Mesothelial cell of epicardium (in vitro differentiated cells): ENCODE data around the gene TMEM120B. TPM values are rescaled to one million over a fixed set of nuclear protein-coding genes. Genes with fewer than 3 reads are reported as not detected.

Experiments
- DNase-seq, 2 experiments: peaks; one replicate each; pipeline ENCODE4 v3.0.0; 2021; ENCODE audit warnings: low spot score in 2 of 2; ENCODE audit not compliant: unreplicated experiment in 2 of 2
- H3K27ac Mint-ChIP-seq: 2 replicates; pipeline ENCODE4 v1.8.0; 2021; ENCODE audit warnings: mixed read lengths
- H3K27me3 Mint-ChIP-seq: 2 replicates; pipeline ENCODE4 v1.8.0; 2021; ENCODE audit warnings: low read depth, mixed read lengths
- H3K36me3 Mint-ChIP-seq: 2 replicates; pipeline ENCODE4 v1.8.0; 2021; ENCODE audit warnings: mixed read lengths
- H3K4me1 Mint-ChIP-seq: 2 replicates; pipeline ENCODE4 v1.8.0; 2021; ENCODE audit warnings: mixed read lengths
- H3K4me3 Mint-ChIP-seq: 2 replicates; pipeline ENCODE4 v1.8.0; 2021; ENCODE audit warnings: mild to moderate bottlenecking, moderate library complexity, mixed read lengths
- H3K9me3 Mint-ChIP-seq: 2 replicates; pipeline ENCODE4 v1.8.0; 2021; ENCODE audit warnings: mixed read lengths
- CTCF ChIP-seq: fragments of 200-600 bp; sonication (generic); IDR thresholded peaks from one replicate; pipeline ENCODE4 v1.5.0; 2021; ENCODE audit warnings: antibody characterized with exemption; ENCODE audit not compliant: unreplicated experiment
- total RNA-seq: library from RNA; stranded (reverse); gene quantifications from 3 replicates; pipeline ENCODE4 v1.2.1, GENCODE V29; 2021

The TMEM120B gene
- total RNA-seq, 1 donor from 2014 or later, result 22.4 TPM

- H3K4me1 Mint-ChIP-seq, result peaks cover 32% of the 10 kb centered on the region
- H3K9me3 Mint-ChIP-seq, result no peaks in the 10 kb centered on the region
- no peak for TF ChIP-seq CTCF
- peaks cover 14% of the 10 kb centered on the region for H3K36me3 Mint-ChIP-seq
- H3K4me3 Mint-ChIP-seq, result peak overlapping the region; percentile 95
- peak overlapping the region; percentile 89 for H3K27ac Mint-ChIP-seq
- DNase-seq, result no peak
- H3K27me3 Mint-ChIP-seq, result no peaks in the 10 kb centered on the region
Measured at GRCh38 chr12:121806546-121807423, 94.2 kb downstream of the TMEM120B start.

GRCh38 chr12:121807642-121808347 lies 95.2 kb downstream of the TMEM120B start:
- H3K9me3 Mint-ChIP-seq, result no peaks in the 10 kb centered on the region
- peaks cover 35% of the 10 kb centered on the region for H3K4me1 Mint-ChIP-seq
- H3K4me3 Mint-ChIP-seq, result no peak overlapping the region
- no peak for TF ChIP-seq CTCF
- H3K27ac Mint-ChIP-seq, result no peak overlapping the region
- no peak for DNase-seq
- no peaks in the 10 kb centered on the region for H3K27me3 Mint-ChIP-seq
- peaks cover 14% of the 10 kb centered on the region for H3K36me3 Mint-ChIP-seq

GRCh38 chr12:121808623-121809022 lies 96.1 kb downstream of the TMEM120B start:
- Mint-ChIP-seq H3K27me3 (no peaks in the 10 kb centered on the region), H3K27ac (no peak overlapping the region), H3K4me1 (peaks cover 40% of the 10 kb centered on the region), H3K36me3 (peaks cover 14% of the 10 kb centered on the region), H3K9me3 (no peaks in the 10 kb centered on the region), H3K4me3 (no peak overlapping the region)
- no peak for TF ChIP-seq CTCF
- DNase-seq, result no peak

- no peak overlapping the region for H3K4me3 Mint-ChIP-seq
- H3K4me1 Mint-ChIP-seq, result peaks cover 41% of the 10 kb centered on the region
- H3K36me3 Mint-ChIP-seq, result peaks cover 14% of the 10 kb centered on the region
- H3K27ac Mint-ChIP-seq, result no peak overlapping the region
- DNase-seq, result no peak
- no peaks in the 10 kb centered on the region for H3K27me3 Mint-ChIP-seq
- no peaks in the 10 kb centered on the region for H3K9me3 Mint-ChIP-seq
- TF ChIP-seq CTCF, result no peak
Measured at GRCh38 chr12:121809712-121810116, 97.2 kb downstream of the TMEM120B start.

- Mint-ChIP-seq H3K4me1 (peaks cover 39% of the 10 kb centered on the region), H3K36me3 (peaks cover 15% of the 10 kb centered on the region), H3K27me3 (no peaks in the 10 kb centered on the region), H3K9me3 (no peaks in the 10 kb centered on the region), H3K27ac (no peak overlapping the region), H3K4me3 (no peak overlapping the region)
- no peak for TF ChIP-seq CTCF
- DNase-seq, result no peak
Measured at GRCh38 chr12:121810234-121810817, 97.8 kb downstream of the TMEM120B start.
